Muscle layer of colon (tissue), 2 donors: ENCODE results near the gene MCF2L.
"Not testable (repeated sequence)": the region's sequence is repeated elsewhere in the genome, so short reads cannot be mapped to it uniquely, and the experiment has no call there.

Source experiments
- H3K27ac ChIP-seq: one replicate; pipeline ENCODE4 v1.7.0; 2013; ENCODE audit warnings: low read depth, mild to moderate bottlenecking, low read length, moderate library complexity
- H3K27me3 ChIP-seq, 2 donors: one replicate each; pipeline ENCODE4 v1.7.0; 2013; ENCODE audit warnings: low read length in 2 of 2, mild to moderate bottlenecking in 2 of 2; ENCODE audit not compliant: insufficient read depth in 2 of 2, control insufficient read depth in 1 of 2
- H3K36me3 ChIP-seq: one replicate; pipeline ENCODE4 v1.7.0; 2013; ENCODE audit warnings: mild to moderate bottlenecking, low read length; ENCODE audit not compliant: insufficient read depth
- H3K4me1 ChIP-seq: one replicate; pipeline ENCODE4 v1.7.0; 2013; ENCODE audit warnings: mild to moderate bottlenecking, low read length; ENCODE audit not compliant: insufficient read depth
- H3K4me3 ChIP-seq, 2 donors: one replicate each; pipeline ENCODE4 v1.7.0; 2013; ENCODE audit warnings: low read length in 2 of 2, low read depth in 1 of 2, mild to moderate bottlenecking in 1 of 2, moderate library complexity in 1 of 2
- H3K9ac ChIP-seq: one replicate; pipeline ENCODE4 v1.7.0; 2013; ENCODE audit warnings: low read length
- H3K9me3 ChIP-seq: one replicate; pipeline ENCODE4 v1.7.0; 2013; ENCODE audit warnings: mild to moderate bottlenecking, low read length
- donor health status: abdominal sarcoma.
- donor health status: Adenocarcinoma of cecum.

Gene MCF2L

DNA sequence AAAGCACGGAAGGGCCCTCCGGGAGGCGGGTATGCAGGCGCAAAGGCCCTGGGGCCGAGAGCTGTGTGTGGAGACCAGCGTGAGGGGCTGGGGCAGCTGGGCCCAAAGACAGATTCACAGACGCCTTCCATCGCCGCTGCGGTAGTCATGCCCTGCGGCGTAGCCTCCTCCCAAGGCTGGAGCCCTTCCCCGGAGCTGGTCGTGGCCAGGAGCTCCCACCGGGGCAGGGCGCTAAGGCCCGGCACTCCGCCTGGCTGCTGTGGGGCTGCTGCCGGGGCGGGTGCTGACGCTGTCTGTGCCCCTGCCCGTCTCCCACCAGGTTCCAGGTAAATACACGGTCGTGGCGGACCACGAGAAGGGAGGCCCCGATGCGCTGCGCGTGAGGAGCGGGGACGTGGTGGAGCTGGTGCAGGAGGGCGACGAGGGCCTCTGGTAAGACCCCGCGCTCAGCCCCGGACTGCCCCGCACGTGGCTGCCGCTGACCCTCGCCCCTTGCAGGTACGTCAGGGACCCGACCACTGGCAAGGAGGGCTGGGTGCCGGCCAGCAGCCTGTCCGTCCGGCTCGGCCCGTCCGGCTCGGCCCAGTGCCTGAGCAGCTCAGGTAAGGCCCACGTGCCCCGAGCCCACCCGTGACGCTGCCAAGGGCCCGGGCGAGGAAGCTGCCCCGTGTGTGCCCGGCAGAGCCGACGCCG, 127.2 kb downstream of the MCF2L start:
- Histone ChIP-seq H3K27me3 (peaks cover 7 to 11% of the 10 kb centered on the region in 2 donors), H3K36me3 (no peaks in the 10 kb centered on the region), H3K27ac (no peak overlapping the region), H3K4me3 (no peak overlapping the region), H3K9ac (no peak overlapping the region), H3K9me3 (no peaks in the 10 kb centered on the region), H3K4me1 (no peaks in the 10 kb centered on the region)

DNA sequence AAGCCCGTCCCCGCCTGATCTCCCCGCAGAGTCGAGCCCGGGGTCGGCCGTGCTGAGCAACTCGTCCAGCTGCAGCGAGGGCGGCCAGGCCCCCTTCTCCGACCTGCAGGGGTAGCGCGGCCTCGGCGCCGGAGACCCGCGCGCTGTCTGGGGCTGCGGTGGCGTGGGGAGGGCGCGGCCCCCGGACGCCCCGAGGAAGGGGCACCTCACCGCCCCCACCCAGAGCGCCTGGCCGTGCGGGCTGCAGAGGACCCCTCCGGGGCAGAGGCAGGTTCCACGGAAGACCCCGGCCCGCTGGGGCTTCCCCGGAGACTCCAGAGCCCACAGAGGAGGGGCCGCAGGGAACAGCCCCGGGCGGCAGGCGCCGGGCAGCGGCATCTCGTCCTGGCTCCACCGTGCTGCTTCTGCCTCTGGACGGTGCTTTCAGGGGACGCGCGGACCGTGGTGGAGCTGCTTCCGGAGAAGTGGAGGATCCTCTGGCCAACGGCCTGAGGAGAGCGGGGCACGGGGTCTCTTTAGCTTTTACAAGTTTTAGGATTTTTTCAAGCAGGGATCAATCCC, 127.8 kb downstream of the MCF2L start:
- no peak overlapping the region for H3K9ac ChIP-seq
- H3K4me3 ChIP-seq, result no peak overlapping the region
- H3K27ac ChIP-seq, result no peak overlapping the region
- H3K9me3 ChIP-seq, result no peaks in the 10 kb centered on the region
- H3K36me3 ChIP-seq, result no peaks in the 10 kb centered on the region
- H3K27me3 ChIP-seq, result peaks cover 7 to 11% of the 10 kb centered on the region in 2 donors
- H3K4me1 ChIP-seq, result no peaks in the 10 kb centered on the region

DNA sequence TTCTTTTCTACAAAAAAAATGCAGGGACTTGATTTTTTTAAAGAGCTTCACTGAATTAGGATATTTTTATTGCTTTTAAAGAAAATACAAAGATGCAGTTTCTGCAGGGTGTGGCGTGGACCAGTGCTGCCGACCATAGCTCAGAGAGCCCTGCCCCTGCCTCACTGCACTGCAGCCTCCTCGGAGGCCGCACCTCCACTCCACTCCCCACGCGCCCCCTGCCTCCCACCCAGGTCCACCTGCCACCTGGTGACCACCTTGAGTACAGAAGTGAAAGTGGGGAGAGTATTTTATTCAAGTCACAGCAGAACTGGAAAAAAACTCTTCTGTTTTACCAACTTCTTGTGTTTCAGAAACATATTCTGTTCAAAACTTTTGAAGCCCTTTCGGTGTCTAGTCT, 128.6 kb downstream of the MCF2L start:
- no peaks in the 10 kb centered on the region for H3K4me1 ChIP-seq
- no peaks in the 10 kb centered on the region for H3K36me3 ChIP-seq
- no peak overlapping the region for H3K9ac ChIP-seq
- H3K4me3 ChIP-seq, result no peak overlapping the region
- H3K27me3 ChIP-seq, result peaks cover 7 to 11% of the 10 kb centered on the region in 2 donors
- H3K9me3 ChIP-seq, result no peaks in the 10 kb centered on the region
- H3K27ac ChIP-seq, result no peak overlapping the region

DNA sequence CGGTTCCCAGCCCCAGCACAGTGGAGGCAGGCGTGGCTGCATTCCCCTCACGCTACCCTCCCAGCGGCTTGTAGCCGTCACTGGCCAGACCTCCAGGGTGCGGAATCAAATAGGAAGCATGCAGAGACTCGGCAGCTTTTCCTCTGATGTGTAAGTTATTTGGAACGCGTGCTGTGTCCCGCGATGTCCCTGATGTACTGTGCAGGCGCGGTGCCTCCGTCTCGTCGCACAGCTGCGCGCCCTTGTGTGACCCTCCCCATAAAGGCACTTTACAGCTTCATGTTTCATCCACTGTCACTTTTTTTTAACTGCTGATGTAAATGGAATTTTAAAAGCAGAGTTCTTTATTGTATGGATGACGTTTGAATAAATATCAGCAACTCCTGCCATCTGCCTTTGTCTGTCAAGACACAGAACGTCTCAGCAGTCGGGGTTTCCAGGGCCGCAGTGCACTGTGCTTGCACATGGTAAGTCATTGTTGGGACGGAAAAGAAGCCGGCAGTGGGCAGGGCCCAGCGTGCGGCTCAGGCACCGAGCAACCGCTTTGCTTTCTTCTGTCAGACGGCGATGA, 129.2 kb downstream of the MCF2L start:
- no peak overlapping the region for H3K27ac ChIP-seq
- H3K36me3 ChIP-seq, result no peaks in the 10 kb centered on the region
- H3K9ac ChIP-seq, result no peak overlapping the region
- H3K4me3 ChIP-seq, result no peak overlapping the region
- peaks cover 7 to 11% of the 10 kb centered on the region in 2 donors for H3K27me3 ChIP-seq
- H3K4me1 ChIP-seq, result no peaks in the 10 kb centered on the region
- no peaks in the 10 kb centered on the region for H3K9me3 ChIP-seq

GRCh38 chr13:113099142-113099541, 130.1 kb downstream of the MCF2L start:
- H3K9me3 ChIP-seq, result no peaks in the 10 kb centered on the region
- no peak overlapping the region for H3K4me3 ChIP-seq
- H3K27ac ChIP-seq, result no peak overlapping the region
- H3K4me1 ChIP-seq, result no peaks in the 10 kb centered on the region
- H3K27me3 ChIP-seq, result peaks cover 7 to 16% of the 10 kb centered on the region in 2 donors
- H3K9ac ChIP-seq, result no peak overlapping the region
- H3K36me3 ChIP-seq, result no peaks in the 10 kb centered on the region

- H3K9me3 ChIP-seq, H3K27ac ChIP-seq, H3K4me3 ChIP-seq, H3K4me1 ChIP-seq, H3K9ac ChIP-seq, H3K36me3 ChIP-seq: not testable (repeated sequence)
- H3K27me3 ChIP-seq, result peaks cover 7 to 14% of the 10 kb centered on the region in 2 donors
Observed at GRCh38 chr13:113102302-113102701, 133.3 kb downstream of the MCF2L start.

- Histone ChIP-seq H3K27ac (no peak overlapping the region), H3K9me3 (no peaks in the 10 kb centered on the region), H3K4me3 (no peak overlapping the region), H3K27me3 (peaks cover 7 to 14% of the 10 kb centered on the region in 2 donors), H3K36me3 (no peaks in the 10 kb centered on the region), H3K4me1 (no peaks in the 10 kb centered on the region), H3K9ac (no peak overlapping the region)
Observed at GRCh38 chr13:113102727-113103126, 133.7 kb downstream of the MCF2L start.

GRCh38 chr13:113103646-113104045, 134.6 kb downstream of the MCF2L start:
- no peaks in the 10 kb centered on the region for H3K4me1 ChIP-seq

DNA sequence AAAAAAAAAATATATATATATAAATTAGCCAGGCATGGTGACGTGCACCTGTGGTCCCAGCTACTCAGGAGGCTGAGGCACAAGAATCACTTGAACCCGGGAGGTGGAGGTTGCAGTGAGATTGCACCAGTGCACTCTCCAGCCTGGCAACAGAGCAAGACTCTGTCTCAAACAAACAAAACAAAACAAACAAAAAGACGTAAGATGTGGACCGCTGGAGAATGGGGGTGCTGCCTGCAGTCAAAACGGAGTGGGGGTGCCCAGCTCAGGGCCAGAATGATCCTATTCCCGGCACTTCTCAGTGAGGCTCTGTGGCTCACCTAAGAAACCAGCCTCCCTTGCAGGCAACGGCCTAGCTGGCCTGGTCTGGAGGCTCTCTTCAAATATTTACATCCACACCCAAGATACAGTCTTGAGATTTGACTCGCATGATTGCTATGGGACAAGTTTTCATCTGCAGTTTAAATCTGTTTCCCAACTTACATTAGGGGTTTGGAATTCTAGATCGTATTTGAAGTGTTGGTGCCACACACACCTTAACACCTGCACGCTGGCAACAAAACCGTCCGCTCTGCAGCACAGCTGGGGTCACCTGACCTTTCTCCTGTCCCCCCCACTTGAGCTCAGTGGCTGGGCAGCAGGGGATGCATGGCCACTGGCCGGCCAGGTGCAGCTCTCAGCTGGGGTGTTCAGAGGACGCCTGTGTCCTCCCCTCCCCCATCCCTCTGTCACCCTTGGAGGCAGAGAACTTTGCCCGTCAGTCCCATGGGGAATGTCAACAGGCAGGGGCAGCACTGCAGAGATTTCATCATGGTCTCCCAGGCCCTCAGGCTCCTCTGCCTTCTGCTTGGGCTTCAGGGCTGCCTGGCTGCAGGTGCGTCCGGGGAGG, 136.3 kb downstream of the MCF2L start, which contains the start of gene F7:
Gene F7, plus strand, starts transcription at position 760 of the 889 bp plus-strand sequence. Its CDS starts 51 bp downstream, at position 811.
- H3K4me1 ChIP-seq, result no peaks in the 10 kb centered on the region
- H3K9me3 ChIP-seq, result no peaks in the 10 kb centered on the region
- peaks cover 0 to 22% of the 10 kb centered on the region in 2 donors for H3K27me3 ChIP-seq
- no peaks in the 10 kb centered on the region for H3K36me3 ChIP-seq
- no peak within 1 kb of the TSS for H3K4me3 ChIP-seq
- no peak within 1 kb of the TSS for H3K9ac ChIP-seq
- H3K27ac ChIP-seq, result no peak within 1 kb of the TSS

More at GRCh38 chr13:113103646-113104045, 134.6 kb downstream of the MCF2L start:
- H3K4me3 ChIP-seq, result no peak overlapping the region
- no peaks in the 10 kb centered on the region for H3K36me3 ChIP-seq
- peaks cover 7 to 10% of the 10 kb centered on the region in 2 donors for H3K27me3 ChIP-seq
- H3K9me3 ChIP-seq, result no peaks in the 10 kb centered on the region
- no peak overlapping the region for H3K9ac ChIP-seq
- H3K27ac ChIP-seq, result no peak overlapping the region

DNA sequence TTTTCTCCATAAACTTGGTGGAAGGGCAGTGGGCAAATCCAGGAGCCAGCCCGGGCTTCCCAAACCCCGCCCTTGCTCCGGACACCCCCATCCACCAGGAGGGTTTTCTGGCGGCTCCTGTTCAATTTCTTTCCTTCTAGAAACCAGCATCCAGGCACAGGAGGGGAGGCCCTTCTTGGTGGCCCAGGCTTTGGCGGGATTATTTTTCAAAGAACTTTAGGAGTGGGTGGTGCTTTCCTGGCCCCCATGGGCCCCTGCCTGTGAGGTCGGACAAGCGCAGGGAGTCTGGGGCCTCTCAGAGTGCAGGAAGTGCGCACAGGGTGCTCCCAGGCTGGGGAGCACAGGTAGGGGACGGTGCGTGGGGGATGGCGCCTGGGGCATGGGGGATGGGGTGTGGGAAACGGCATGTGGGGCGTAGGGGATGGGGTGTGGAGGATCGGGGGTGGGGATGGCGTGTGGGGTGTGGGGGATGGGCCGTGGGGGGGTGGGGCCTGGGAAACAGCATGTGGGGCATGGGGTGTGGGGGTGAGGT, 137.0 kb downstream of the MCF2L start:
- no peak overlapping the region for H3K4me3 ChIP-seq
- peaks cover 3 to 29% of the 10 kb centered on the region in 2 donors for H3K27me3 ChIP-seq
- no peaks in the 10 kb centered on the region for H3K36me3 ChIP-seq
- H3K9me3 ChIP-seq, result no peaks in the 10 kb centered on the region
- no peaks in the 10 kb centered on the region for H3K4me1 ChIP-seq
- H3K9ac ChIP-seq, result no peak overlapping the region
- no peak overlapping the region for H3K27ac ChIP-seq
